ENCODE data around the gene PILRB.
"Not testable (repeated sequence)": the region's sequence is repeated elsewhere in the genome, so short reads cannot be mapped to it uniquely, and the experiment has no call there.

The PILRB gene

DNA sequence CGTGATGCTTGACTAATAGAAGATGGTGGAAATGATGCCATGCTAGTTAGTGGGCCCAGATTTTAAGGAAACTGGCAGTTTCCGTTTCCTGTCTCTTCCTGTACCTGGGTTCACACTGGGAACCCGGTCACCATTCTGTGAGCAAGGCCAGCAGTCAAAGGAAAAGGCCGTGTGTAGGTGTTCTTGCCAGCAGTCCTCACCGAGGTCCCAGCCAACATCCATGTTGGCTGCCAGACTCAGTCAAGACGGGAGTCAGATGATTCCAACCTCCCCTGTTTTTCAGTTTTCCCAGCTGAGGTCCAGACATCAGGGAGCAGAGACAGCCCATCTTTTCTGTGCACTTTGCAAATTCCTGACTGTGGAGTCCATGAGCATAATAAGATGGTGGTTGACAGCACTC lies 15.2 kb upstream of the PILRB start:
- Mint-ChIP-seq H3K4me3 (no peak overlapping the region), H3K27me3 (ENCODE audit: low read depth, poor library complexity) (no peaks in the 10 kb centered on the region), H3K27ac (peak overlapping the region; percentile 79), H3K4me1 (peaks cover 18% of the 10 kb centered on the region), H3K36me3 (ENCODE audit: low read depth) (peaks cover 60% of the 10 kb centered on the region), H3K9me3 (no peaks in the 10 kb centered on the region)
- DNase-seq, result no peak
- TF ChIP-seq, protein P1, sequence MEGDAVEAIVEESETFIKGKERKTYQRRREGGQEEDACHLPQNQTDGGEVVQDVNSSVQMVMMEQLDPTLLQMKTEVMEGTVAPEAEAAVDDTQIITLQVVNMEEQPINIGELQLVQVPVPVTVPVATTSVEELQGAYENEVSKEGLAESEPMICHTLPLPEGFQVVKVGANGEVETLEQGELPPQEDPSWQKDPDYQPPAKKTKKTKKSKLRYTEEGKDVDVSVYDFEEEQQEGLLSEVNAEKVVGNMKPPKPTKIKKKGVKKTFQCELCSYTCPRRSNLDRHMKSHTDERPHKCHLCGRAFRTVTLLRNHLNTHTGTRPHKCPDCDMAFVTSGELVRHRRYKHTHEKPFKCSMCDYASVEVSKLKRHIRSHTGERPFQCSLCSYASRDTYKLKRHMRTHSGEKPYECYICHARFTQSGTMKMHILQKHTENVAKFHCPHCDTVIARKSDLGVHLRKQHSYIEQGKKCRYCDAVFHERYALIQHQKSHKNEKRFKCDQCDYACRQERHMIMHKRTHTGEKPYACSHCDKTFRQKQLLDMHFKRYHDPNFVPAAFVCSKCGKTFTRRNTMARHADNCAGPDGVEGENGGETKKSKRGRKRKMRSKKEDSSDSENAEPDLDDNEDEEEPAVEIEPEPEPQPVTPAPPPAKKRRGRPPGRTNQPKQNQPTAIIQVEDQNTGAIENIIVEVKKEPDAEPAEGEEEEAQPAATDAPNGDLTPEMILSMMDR (IDR thresholded peaks at IDR 0.05), result no peak

DNA sequence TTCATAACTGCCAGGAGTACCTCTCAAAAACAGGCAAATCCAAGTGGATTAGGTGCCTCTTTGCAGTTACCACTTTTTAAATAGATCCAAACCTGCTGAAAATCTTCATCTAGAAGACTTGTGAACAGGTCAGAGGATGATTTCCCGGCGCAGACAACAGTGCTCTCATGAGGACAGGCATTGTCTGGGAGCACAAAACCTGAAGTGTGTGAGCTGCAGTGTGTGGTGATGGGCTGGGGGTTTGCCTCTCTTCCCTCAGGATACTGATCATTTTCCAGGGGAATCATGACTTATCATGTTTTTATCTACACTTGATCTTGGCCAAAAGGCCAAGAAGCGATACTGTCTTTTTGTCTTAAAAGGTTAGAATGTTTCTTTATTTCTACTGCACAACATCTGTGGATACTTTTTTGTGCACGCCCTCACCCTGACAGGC lies 13.8 kb upstream of the PILRB start:
- not testable (repeated sequence) for DNase-seq; H3K4me3 Mint-ChIP-seq; H3K27ac Mint-ChIP-seq; H3K27me3 Mint-ChIP-seq (ENCODE audit: low read depth, poor library complexity); H3K9me3 Mint-ChIP-seq
- Mint-ChIP-seq H3K36me3 (ENCODE audit: low read depth) (peaks cover 62% of the 10 kb centered on the region), H3K4me1 (peaks cover 18% of the 10 kb centered on the region)

DNA sequence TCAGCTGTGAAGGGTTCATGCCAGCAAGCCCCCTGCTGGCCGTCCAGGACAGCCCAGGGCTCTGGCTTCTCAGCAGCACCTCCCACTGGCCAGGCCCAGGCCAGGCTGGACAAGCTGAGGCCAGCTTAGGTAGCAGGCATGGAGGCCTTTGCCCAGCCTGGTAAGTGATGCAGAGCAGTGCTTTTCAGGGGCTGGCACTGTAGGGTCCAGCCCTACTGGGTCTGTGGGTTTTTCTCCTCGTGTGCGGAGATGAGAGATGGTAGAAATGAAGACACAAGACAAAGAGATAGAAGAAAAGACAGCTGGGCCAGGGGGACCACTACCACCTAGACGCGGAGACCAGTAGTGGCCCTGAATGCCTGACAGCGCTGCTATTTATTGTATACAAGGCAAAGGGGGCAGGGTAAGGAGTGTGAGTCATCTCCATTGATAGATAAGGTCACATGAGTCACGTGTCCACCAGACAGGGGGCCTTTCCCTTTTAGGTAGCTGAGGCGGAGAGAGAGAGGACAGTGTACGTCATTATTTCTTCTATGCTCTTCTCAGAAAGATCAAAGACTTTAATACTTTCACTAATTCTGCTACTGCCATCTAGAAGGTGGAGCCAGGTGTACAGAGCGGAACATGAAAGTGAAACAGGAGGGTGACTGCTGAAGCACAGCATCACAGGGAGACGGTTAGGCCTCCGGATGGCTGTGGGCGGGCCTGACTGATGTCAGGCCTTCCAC lies 13.2 kb upstream of the PILRB start:
- peak; percentile 38 for DNase-seq
- TF ChIP-seq, protein P1 (IDR thresholded peaks at IDR 0.05), result peak; percentile 68
- Mint-ChIP-seq H3K4me1 (peaks cover 18% of the 10 kb centered on the region), H3K27ac (peak overlapping the region; percentile 57), H3K36me3 (ENCODE audit: low read depth) (peaks cover 61% of the 10 kb centered on the region)
- not testable (repeated sequence) for H3K4me3 Mint-ChIP-seq; H3K9me3 Mint-ChIP-seq; H3K27me3 Mint-ChIP-seq (ENCODE audit: low read depth, poor library complexity)

DNA sequence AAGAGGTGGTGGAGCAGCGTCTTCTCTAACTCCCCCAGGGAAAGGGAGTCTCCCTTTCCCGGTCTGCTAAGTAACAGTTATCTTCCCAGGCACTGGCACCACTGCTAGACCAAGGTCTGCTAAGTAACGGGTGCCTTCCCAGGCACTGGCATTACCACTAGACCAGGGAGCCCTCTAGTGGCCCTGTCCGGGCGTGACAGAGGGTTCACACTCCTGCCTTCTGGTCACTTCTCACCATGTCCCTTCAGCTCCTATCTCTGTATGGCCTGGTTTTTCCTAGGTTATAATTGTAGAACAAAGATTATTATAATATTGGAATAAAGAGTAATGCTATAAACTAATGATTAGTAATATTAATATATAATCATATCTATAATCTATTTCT lies 12.6 kb upstream of the PILRB start:
- H3K36me3 Mint-ChIP-seq (ENCODE audit: low read depth), result peaks cover 62% of the 10 kb centered on the region
- H3K27ac Mint-ChIP-seq; H3K27me3 Mint-ChIP-seq (ENCODE audit: low read depth, poor library complexity); H3K9me3 Mint-ChIP-seq; H3K4me3 Mint-ChIP-seq: not testable (repeated sequence)
- H3K4me1 Mint-ChIP-seq, result peaks cover 18% of the 10 kb centered on the region
- TF ChIP-seq, protein P1 (IDR thresholded peaks at IDR 0.05), result peak; percentile 48
- peak; percentile 81 for DNase-seq

DNA sequence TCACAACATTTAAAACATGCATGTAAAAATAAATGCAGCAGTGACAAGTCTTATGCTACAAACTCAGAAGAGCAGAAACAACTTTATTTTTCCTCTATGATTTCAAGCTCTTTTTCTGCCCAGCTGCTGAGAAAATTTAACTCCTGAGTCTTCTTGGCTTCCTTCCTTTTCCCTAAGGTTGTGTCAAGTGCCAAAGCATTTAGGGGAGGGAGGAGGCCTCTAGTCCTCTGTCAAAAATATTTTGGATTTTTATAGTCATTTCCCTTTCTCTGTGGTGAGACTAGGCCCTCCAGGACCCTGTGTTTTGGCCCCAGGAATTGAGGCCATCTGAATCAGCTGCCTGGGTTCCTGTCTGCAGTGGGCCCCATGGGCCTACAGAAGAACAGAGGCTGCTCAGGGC lies 11.0 kb upstream of the PILRB start:
- TF ChIP-seq, protein P1 (IDR thresholded peaks at IDR 0.05), result no peak
- Mint-ChIP-seq H3K4me3 (no peak overlapping the region), H3K4me1 (peaks cover 16% of the 10 kb centered on the region), H3K27me3 (ENCODE audit: low read depth, poor library complexity) (no peaks in the 10 kb centered on the region), H3K9me3 (no peaks in the 10 kb centered on the region), H3K36me3 (ENCODE audit: low read depth) (peaks cover 60% of the 10 kb centered on the region), H3K27ac (no peak overlapping the region)
- no peak for DNase-seq

DNA sequence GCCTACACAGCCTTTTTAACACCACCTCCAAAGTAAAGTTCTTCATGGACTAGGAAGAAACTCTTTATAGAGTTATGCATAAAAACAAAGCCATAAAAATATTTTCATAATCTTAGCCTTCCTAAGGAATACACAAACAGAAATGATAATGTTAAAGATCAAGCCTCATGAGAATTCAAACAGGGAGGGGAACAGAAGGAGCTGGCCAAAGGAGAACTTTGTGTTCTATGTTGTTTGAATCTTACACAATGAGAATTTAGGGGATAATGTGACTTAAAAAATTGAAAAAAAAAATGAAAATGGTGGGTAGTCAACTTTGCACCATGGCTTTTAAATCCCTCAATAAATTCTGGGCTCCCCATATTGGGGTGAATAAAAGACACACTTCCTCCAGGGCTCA lies 9.1 kb upstream of the PILRB start:
- Mint-ChIP-seq H3K9me3 (no peaks in the 10 kb centered on the region), H3K27ac (no peak overlapping the region), H3K36me3 (ENCODE audit: low read depth) (peaks cover 51% of the 10 kb centered on the region), H3K4me3 (no peak overlapping the region), H3K27me3 (ENCODE audit: low read depth, poor library complexity) (no peaks in the 10 kb centered on the region), H3K4me1 (peaks cover 8% of the 10 kb centered on the region)
- TF ChIP-seq, protein P1 (IDR thresholded peaks at IDR 0.05), result no peak
- no peak for DNase-seq
